H7 (cell line): ENCODE data around the gene BET1L. TPM values are rescaled to one million over a fixed set of nuclear protein-coding genes. Genes with fewer than 3 reads are reported as not detected.
"Not testable (repeated sequence)": the region's sequence is repeated elsewhere in the genome, so short reads cannot be mapped to it uniquely, and the experiment has no call there.

Experiments used
- DNase-seq: peaks from one replicate; pipeline ENCODE4 v3.0.0; 2012
- H3K27me3 ChIP-seq: 2 replicates; pipeline ENCODE4 v1.6.0; 2011; ENCODE audit warnings: mild to moderate bottlenecking, low read length; ENCODE audit not compliant: control insufficient read depth, insufficient read depth
- H3K36me3 ChIP-seq: replicated peaks from 2 replicates; pipeline ENCODE4 v1.5.1; 2011; ENCODE audit warnings: low read length; ENCODE audit not compliant: control insufficient read depth, insufficient read depth
- H3K4me3 ChIP-seq: 2 replicates; pipeline ENCODE4 v1.5.1; 2011; ENCODE audit warnings: low read depth, mild to moderate bottlenecking, control low read depth, low read length, moderate library complexity; ENCODE audit not compliant: insufficient read depth
- total RNA-seq: library from RNA; depleted of rRNA; stranded (reverse); fragments of >200 nt; shearing (Covaris generic); gene quantifications from 2 replicates; pipeline ENCODE4 v1.2.3, GENCODE V29; 2014

Gene BET1L
- total RNA-seq, 1 experiment from 2014 or later, result 23.7 TPM

GRCh38 chr11:200224-201003, 6.8 kb downstream of the BET1L start:
- DNase-seq, result no peak
- H3K4me3 ChIP-seq, result no peak overlapping the region
- no peaks in the 10 kb centered on the region for H3K27me3 ChIP-seq
- peaks cover 8% of the 10 kb centered on the region for H3K36me3 ChIP-seq

DNA sequence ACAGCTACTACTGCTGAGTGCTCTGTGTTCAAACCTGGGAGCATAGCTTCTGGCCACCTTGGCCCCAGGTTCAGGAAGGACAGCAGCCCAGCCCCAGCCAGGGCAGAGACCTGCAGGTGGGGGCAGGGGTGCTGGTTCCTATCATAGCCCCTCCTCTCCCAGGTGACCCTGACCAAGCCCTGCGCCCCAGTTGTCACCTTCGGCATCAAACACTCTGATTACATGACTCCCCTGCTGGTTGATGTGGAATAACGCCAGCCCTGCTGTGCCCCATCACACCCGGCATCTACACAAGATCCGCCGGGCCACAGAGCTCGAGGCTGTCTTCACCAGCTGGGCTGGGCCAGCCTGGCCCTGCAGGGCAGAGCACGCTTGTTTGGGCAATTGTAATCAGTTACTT, 7.4 kb downstream of the BET1L start:
- Histone ChIP-seq H3K36me3 (peaks cover 2% of the 10 kb centered on the region; the same call in 1 of the 2 replicates), H3K27me3 (no peaks in the 10 kb centered on the region), H3K4me3 (no peak overlapping the region)
- peak; percentile 66 for DNase-seq

- Histone ChIP-seq H3K27me3 (no peaks in the 10 kb centered on the region), H3K36me3 (no peaks in the 10 kb centered on the region), H3K4me3 (no peak overlapping the region)
- no peak for DNase-seq
Measured at GRCh38 chr11:199004-199581, 8.1 kb downstream of the BET1L start.

GRCh38 chr11:198236-198806, 8.9 kb downstream of the BET1L start:
- no peaks in the 10 kb centered on the region for H3K27me3 ChIP-seq
- no peak overlapping the region for H3K4me3 ChIP-seq
- no peak for DNase-seq
- no peaks in the 10 kb centered on the region for H3K36me3 ChIP-seq

DNA sequence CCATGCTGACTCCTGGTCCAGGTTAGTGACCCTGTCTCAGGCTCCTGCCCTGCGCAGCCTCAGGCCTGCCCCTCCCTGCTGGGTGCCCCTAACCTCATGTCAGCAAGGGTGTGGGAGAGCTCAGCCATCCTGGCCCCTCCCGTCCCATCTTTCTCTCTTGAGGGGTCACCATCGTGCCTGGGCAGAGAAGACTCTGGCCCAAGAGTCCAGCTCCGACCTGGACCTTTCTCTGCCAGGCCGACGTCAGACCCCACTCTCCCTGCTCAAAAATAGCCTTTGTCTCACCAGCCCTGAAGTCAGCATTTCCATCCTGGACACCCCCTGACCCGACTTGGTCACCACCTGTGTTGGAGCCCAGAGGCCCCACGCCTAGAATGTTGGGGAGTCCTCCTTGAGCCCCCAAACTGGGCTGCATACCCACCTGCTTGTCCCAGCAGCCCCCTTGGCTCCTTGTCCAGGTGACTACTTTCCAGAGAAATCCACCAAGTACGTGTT, 9.4 kb downstream of the BET1L start:
- Histone ChIP-seq H3K27me3 (no peaks in the 10 kb centered on the region), H3K4me3 (no peak overlapping the region), H3K36me3 (no peaks in the 10 kb centered on the region)
- DNase-seq, result no peak

DNA sequence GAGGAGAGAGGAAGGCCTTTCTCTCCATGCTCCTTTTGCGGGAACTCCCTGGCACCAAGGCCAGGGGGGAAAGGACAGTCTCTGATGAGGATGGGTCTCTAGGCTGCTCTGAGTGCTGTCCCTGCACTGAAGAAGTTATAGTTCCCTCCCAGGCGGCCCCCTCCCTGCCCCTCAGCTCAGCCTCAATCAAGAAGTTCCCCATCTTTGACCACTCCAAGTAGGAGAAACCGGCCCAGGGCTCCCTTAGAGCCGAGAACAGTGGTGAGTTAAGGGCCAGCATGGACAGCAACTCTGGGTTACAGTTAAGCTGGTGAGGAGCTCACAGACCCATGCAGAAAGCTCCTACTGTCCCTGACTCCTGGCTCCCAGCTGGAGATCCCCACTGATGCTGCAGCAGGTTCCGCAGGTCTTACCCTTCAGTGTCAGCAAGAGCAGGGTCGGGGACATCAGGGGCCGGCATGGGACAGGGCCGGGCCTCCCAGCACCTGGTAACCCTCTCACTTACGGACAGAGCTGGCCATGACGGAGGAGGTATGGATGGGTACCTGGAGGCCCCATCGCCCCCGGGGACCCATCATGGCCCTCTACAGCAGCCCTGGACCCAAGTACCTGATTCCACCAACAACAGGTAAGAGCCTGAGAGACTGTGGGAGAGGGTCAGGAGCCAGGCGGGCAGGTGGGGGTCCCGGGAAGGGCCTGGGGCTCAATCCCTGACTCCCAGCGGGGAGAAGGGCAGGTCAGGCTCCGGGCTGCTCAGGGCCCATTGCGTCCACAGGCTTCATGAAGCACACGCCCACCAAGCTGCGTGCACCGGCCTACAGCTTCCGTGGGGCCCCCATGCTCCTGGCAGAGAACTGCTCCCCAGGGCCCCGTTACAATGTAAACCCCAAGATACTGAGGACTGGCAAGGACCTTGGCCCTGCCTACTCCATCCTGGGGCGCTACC, 10.1 kb downstream of the BET1L start:
- H3K4me3 ChIP-seq, result no peak overlapping the region
- no peaks in the 10 kb centered on the region for H3K36me3 ChIP-seq
- no peaks in the 10 kb centered on the region for H3K27me3 ChIP-seq
- DNase-seq, result no peak

GRCh38 chr11:193481-193880, 13.7 kb downstream of the BET1L start:
- H3K4me3 ChIP-seq, H3K36me3 ChIP-seq, DNase-seq, H3K27me3 ChIP-seq: not testable (repeated sequence)

- not testable (repeated sequence) for H3K4me3 ChIP-seq, H3K36me3 ChIP-seq, DNase-seq, H3K27me3 ChIP-seq
Measured at GRCh38 chr11:192674-193128, 14.5 kb downstream of the BET1L start, which contains the start of gene SCGB1C1. SCGB1C1 (plus strand) TSS chr11:193078; CDS start chr11:193100, 22 bp downstream.

GRCh38 chr11:191490-192478, 15.4 kb downstream of the BET1L start:
- not testable (repeated sequence) for H3K27me3 ChIP-seq, H3K36me3 ChIP-seq, DNase-seq, H3K4me3 ChIP-seq

DNA sequence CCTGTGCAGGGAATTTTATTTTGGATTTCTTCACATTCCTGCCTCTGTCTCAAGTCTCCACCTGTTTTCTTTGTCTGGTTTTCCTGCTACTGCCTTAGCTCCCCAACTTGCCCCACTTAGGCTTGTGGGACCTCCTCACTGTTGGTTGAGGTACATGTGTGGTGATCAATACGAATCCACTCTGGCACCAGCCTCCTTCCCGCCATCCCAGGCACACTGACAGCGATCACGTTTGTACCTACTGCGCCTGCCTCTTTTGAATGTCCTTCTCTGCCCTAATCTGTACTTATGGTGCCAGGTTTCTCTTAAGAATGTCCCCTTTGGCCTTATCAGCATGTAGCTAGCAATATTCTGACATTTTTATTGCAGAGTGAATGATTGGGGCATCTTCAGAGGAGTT, 16.7 kb downstream of the BET1L start:
- not testable (repeated sequence) for H3K36me3 ChIP-seq, H3K27me3 ChIP-seq, H3K4me3 ChIP-seq, DNase-seq

- DNase-seq, H3K4me3 ChIP-seq, H3K36me3 ChIP-seq: not testable (repeated sequence)
Measured at GRCh38 chr11:189843-190311, 17.3 kb downstream of the BET1L start.

DNA sequence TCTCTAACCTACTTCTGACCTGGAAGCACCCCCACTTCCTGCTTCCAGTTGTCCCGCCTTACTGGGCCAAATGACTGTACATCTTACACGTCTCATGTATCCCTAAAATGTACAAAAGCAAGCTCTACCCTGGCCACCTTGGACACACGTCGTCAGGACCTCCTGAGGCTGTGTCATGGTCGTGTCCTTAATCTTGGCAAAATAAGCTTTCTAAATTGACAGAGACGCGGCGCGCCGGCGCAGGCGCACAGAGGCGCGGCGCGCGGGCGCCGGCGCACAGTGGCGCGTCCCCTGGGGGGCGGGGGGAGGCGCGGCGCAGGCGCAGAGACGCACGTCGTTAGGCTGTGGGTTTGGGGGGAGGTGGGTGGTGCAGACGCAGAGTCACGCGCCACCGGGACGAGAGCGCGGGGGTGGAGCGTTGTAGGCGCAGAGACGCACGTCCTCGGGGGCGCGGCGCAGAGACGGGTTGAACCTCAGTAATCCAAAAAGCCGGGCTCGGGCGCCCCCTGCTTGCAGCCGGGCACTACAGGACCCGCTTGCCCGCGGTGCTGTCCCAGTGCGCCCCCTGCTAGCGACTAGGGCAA, 17.9 kb downstream of the BET1L start:
- not testable (repeated sequence) for DNase-seq, H3K27me3 ChIP-seq, H3K4me3 ChIP-seq, H3K36me3 ChIP-seq

More at GRCh38 chr11:189843-190311, 17.3 kb downstream of the BET1L start:
- not testable (repeated sequence) for H3K27me3 ChIP-seq

DNA sequence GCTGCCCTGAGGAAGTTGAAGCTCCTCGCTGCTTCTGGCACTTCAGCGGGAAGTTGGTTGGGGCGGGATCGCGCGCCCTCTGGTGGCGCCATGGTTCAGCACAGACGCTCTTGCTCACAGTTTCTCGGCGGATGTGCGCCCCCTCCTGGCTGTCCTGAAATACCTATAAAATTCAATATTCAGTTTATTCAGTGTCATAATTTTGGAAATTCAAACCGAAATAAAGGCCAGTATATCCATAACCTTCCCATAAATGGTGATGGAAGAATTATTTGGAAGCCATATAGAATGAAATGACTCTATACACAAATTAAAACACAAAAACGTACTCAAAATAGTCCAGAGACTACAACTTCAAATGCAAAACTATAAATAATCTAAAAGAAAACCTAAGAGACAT, 27.0 kb downstream of the BET1L start:
- H3K27me3 ChIP-seq, H3K4me3 ChIP-seq, H3K36me3 ChIP-seq, DNase-seq: not testable (repeated sequence)
